Ascending aorta (tissue), 2 donors: Measurements from ENCODE around the gene PNPT1. TPM values are rescaled to one million over a fixed set of nuclear protein-coding genes. Genes with fewer than 3 reads are reported as not detected.

Source experiments
- DNase-seq, 2 donors: peaks; one replicate each; pipeline ENCODE4 v3.0.0-alpha.2; 2019; ENCODE audit warnings: low spot score in 2 of 2
- H3K27ac ChIP-seq, 2 donors: fragments of 200-600 bp; sonication (generic); one replicate each; pipeline ENCODE4 v1.5.1; 2016 to 2017; ENCODE audit warnings: mild to moderate bottlenecking in 1 of 2
- H3K27me3 ChIP-seq: fragments of 200-600 bp; sonication (generic); one replicate; pipeline ENCODE4 v1.5.1; 2017
- H3K36me3 ChIP-seq, 2 donors: fragments of 200-600 bp; sonication (generic); one replicate each; pipeline ENCODE4 v1.5.1; 2016
- H3K4me1 ChIP-seq, 2 donors: fragments of 200-600 bp; sonication (generic); one replicate each; pipeline ENCODE4 v1.5.1; 2016 to 2017; ENCODE audit warnings: mild to moderate bottlenecking in 1 of 2
- H3K4me3 ChIP-seq, 2 donors: fragments of 200-600 bp; sonication (generic); one replicate each; pipeline ENCODE4 v1.5.1; 2016 to 2017; ENCODE audit warnings: mild to moderate bottlenecking in 1 of 2
- H3K9me3 ChIP-seq, 2 donors: fragments of 200-600 bp; sonication (generic); one replicate each; pipeline ENCODE4 v1.5.1; 2016
- intact Hi-C: fragments of 100-400 bp; cut with DNase I; formaldehyde crosslinking; loops from one replicate; pipeline ENCODE4 v1.15.1; 2023
- total RNA-seq: library from RNA; depleted of rRNA; stranded (reverse); fragments of >200 nt; gene quantifications from one replicate; pipeline ENCODE4 v1.1.0, GENCODE V29; 2016
- TF ChIP-seq, protein P1 (sequence below), 3 experiments: fragments of 200-600 bp in 2 of 3; fragments of 450-650 bp in 1 of 3; sonication (generic) in 2 of 3; IDR thresholded peaks; one replicate each; pipeline ENCODE4 v1.5.1; 2016 to 2019; ENCODE audit warnings: antibody characterized with exemption in 3 of 3, mild to moderate bottlenecking in 1 of 3, moderate library complexity in 1 of 3

Gene PNPT1
- total RNA-seq, 1 donor from 2014 or later: 4.2 TPM

DNA sequence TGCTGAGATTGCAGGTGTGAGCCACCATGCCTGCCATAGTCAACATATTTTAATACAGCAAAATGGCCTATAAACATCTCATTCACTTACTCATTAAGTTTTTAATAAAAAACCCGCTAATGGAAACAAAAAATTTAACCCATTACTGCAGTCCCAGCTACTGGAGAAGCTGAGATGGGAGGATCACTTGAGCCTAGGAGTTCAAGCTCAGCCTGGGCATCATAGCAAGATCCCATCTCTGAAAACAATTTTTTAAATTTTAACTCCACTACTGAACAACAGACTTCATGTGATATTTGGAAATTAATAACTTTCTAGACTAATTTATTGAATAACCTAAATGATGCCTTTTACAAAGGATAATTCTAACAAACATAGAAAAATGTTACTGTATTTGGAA lies 81.6 kb downstream of the PNPT1 start:
- no peaks in the 10 kb centered on the region for H3K27me3 ChIP-seq
- peaks cover 0 to 10% of the 10 kb centered on the region in 2 donors for H3K4me1 ChIP-seq
- TF ChIP-seq, protein P1, sequence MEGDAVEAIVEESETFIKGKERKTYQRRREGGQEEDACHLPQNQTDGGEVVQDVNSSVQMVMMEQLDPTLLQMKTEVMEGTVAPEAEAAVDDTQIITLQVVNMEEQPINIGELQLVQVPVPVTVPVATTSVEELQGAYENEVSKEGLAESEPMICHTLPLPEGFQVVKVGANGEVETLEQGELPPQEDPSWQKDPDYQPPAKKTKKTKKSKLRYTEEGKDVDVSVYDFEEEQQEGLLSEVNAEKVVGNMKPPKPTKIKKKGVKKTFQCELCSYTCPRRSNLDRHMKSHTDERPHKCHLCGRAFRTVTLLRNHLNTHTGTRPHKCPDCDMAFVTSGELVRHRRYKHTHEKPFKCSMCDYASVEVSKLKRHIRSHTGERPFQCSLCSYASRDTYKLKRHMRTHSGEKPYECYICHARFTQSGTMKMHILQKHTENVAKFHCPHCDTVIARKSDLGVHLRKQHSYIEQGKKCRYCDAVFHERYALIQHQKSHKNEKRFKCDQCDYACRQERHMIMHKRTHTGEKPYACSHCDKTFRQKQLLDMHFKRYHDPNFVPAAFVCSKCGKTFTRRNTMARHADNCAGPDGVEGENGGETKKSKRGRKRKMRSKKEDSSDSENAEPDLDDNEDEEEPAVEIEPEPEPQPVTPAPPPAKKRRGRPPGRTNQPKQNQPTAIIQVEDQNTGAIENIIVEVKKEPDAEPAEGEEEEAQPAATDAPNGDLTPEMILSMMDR (IDR thresholded peaks at IDR 0.05): no peak
- H3K4me3 ChIP-seq: no peak overlapping the region
- H3K9me3 ChIP-seq: no peaks in the 10 kb centered on the region
- peaks cover 12 to 34% of the 10 kb centered on the region in 2 donors for H3K36me3 ChIP-seq
- DNase-seq: no peak
- intact Hi-C loops: loop anchor here (10.0 kb wide), 2 partner anchors 247 to 273 kb away; no protein-coding TSS in a partner anchor
- H3K27ac ChIP-seq: no peak overlapping the region

DNA sequence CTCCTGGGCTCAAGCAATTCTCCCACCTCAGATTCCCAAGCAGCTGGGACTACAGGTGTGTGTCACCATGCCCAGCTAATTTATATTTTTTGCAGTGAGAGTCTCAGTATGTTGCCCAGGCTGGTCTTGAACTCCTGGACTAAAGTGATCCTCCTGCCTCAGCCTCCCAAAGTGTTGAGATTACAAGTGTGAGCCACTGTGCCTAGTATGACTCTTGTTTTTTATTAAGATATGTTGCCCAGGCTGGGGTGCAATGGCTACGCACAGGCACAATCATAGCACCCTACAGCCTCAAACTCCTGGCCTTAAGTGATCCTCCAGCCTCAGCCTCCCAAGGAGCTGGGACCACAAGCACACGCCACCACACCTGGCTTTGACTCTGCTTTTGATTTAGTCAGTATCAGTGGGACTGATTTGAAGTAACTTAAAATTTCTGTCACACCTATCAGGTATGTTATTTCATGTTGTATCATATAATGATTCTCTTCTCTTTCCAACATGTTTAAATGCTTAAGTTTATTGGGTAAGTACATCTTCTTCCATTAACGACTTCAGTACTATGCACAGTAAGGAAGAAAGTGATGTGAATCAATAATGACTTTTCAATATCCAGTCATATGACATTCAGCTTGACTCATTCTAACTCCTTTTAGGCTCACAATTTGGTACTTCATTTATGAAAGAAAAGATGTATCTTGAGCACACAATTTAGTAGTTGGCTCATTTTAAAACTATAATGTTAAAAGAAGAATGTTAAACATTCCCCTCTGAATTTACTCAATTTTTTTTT lies 82.5 kb downstream of the PNPT1 start:
- H3K27me3 ChIP-seq: no peaks in the 10 kb centered on the region
- no peak overlapping the region for H3K27ac ChIP-seq
- peaks cover 12 to 34% of the 10 kb centered on the region in 2 donors for H3K36me3 ChIP-seq
- H3K4me1 ChIP-seq: peaks cover 0 to 10% of the 10 kb centered on the region in 2 donors
- no peaks in the 10 kb centered on the region for H3K9me3 ChIP-seq
- intact Hi-C loops: loop anchor here (10.0 kb wide), 2 partner anchors 246 to 274 kb away; no protein-coding TSS in a partner anchor
- no peak for DNase-seq
- TF ChIP-seq, protein P1 (IDR thresholded peaks at IDR 0.05): no peak
- H3K4me3 ChIP-seq: no peak overlapping the region

DNA sequence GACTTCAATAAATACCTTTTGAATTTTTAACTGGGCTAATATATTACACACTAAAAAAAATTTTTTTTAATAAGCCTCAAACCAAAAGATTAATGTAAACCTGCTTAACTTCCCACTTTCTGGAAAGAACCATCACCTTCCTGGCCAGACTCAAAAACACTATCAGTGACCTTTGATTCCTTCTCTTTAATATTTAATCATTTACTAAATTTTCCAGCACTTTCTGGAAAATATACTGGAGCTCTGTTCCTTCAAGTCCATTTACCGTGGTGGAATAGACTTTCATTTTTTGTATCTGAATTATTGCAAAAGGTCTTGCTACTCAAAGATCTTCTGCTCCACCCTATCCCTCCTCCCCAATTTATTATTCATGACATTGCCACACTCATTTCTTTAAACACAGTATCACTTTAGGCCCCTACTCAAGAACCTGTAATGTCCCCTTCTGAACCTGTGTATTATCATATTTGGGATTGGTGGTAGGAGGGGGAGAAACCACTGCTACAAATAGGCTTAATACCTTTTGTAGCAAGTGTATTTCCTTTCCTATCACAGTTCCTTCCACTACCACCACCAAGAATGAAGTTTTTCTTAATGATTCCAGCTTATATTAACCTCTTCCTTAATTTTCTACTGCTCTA lies 83.6 kb downstream of the PNPT1 start:
- Histone ChIP-seq H3K4me1 (peaks cover 0 to 2% of the 10 kb centered on the region in 2 donors), H3K27me3 (no peaks in the 10 kb centered on the region), H3K27ac (no peak overlapping the region), H3K4me3 (no peak overlapping the region), H3K36me3 (peaks cover 12 to 32% of the 10 kb centered on the region in 2 donors), H3K9me3 (no peaks in the 10 kb centered on the region)
- intact Hi-C loops: loop anchor here (10.0 kb wide), 2 partner anchors 245 to 275 kb away; no protein-coding TSS in a partner anchor
- no peak for DNase-seq
- TF ChIP-seq, protein P1 (IDR thresholded peaks at IDR 0.05): no peak

DNA sequence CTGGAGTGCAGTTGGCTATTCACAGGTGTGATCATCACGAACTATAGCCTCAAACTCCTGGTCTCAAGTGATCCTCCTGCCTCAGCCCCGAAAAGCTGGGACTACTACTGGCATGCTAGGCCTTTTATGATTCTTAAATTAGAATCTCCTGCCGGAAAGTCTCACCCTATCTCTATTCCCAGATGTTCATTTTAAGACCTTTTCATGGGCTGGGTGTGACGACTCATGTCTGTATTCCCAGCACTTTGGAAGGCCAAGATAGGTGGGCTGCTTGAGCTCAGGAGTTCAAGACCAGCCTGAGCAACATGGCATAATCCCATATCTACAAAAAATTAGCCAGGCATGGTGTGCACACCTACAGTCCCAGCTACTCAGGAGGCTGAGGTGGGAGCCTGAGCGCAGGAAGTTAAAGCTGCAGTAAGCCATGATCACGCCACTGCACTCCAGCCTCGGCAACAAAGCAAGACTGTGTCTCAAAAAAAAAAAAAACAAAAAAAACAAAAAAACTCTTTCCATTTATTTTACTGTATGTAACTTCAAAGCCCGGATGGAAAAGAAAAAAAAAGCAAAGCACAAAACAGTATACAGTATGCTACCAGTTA lies 84.3 kb downstream of the PNPT1 start:
- H3K36me3 ChIP-seq: peaks cover 12 to 24% of the 10 kb centered on the region in 2 donors
- H3K9me3 ChIP-seq: no peaks in the 10 kb centered on the region
- no peaks in the 10 kb centered on the region for H3K27me3 ChIP-seq
- TF ChIP-seq, protein P1 (IDR thresholded peaks at IDR 0.05): no peak
- DNase-seq: no peak
- H3K4me3 ChIP-seq: no peak overlapping the region
- H3K27ac ChIP-seq: no peak overlapping the region
- H3K4me1 ChIP-seq: peaks cover 0 to 2% of the 10 kb centered on the region in 2 donors
- intact Hi-C loops: no loop called here

DNA sequence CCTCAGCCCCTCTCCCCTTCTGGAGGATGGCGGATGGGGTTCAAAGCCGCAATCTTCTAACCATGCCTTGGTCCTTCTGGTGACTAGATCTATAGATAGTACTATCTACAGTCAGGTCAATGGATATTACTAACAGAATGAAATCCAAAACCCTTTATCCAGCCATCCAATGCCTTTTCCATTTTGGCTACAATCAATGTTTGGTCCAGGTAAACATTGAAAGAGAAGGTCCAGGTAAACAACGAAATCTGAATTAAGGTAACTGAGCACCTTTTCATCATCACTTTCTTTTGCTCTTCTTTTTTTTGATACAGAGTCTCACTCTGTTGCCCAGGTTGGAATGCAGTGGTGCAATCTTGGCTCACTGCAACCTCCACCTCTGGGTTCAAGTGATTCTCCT lies 85.9 kb downstream of the PNPT1 start:
- Histone ChIP-seq H3K9me3 (no peaks in the 10 kb centered on the region), H3K4me1 (peaks cover 3 to 9% of the 10 kb centered on the region in 2 donors), H3K36me3 (peaks cover 9 to 20% of the 10 kb centered on the region in 2 donors), H3K4me3 (no peak overlapping the region), H3K27ac (no peak overlapping the region), H3K27me3 (no peaks in the 10 kb centered on the region)
- DNase-seq: no peak
- intact Hi-C loops: no loop called here
- TF ChIP-seq, protein P1 (IDR thresholded peaks at IDR 0.05): no peak
